HG02884 (cell line): ENCODE measurements around the gene LEKR1.
"Not testable (repeated sequence)": the region's sequence is repeated elsewhere in the genome, so short reads cannot be mapped to it uniquely, and the experiment has no call there.

Experiments used
- ATAC-seq: cut with Tn5 transposase; IDR thresholded peaks from one replicate; pipeline ENCODE4 v1.9.1; 2021; ENCODE audit warnings: mild to moderate bottlenecking, moderate library complexity; ENCODE audit not compliant: unreplicated experiment

The LEKR1 gene

DNA sequence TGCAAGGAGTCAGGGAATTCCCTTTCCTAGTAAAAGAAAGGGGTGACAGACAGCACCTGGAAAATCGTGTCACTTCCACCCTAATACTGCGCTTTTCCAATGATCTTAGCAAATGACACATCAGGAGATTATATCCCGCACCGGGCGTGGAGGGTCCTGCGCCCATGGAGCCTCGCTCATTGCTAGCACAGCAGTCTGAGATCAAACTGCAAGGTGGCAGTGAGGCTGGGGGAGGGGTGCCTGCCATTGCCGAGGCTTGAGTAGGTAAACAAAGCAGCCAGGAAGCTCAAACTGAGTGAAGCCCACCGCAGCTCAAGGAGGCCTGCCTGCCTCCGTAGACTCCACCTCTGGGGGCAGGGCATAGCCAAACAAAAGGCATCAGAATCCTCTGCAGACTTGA is 140.2 kb downstream of the LEKR1 start:
- ATAC-seq, result not testable (repeated sequence)

DNA sequence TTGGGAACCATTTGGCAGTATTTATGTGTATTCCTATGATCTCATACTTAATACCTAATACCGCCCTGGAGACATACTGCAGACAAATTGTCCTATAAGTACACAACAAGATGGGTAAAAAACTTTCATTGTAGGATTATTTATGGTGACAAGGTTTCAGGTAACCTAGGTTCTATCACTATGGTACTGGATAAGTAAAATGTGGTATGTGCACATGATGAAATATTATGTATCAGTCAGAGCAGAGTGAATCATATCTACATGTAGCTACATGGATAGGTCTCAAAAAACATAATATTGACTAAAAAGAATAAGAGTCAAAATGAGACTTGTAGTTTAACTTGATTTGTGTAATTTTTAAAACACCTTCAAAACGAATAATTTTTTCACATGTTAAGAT is 147.8 kb downstream of the LEKR1 start:
- no peak for ATAC-seq

DNA sequence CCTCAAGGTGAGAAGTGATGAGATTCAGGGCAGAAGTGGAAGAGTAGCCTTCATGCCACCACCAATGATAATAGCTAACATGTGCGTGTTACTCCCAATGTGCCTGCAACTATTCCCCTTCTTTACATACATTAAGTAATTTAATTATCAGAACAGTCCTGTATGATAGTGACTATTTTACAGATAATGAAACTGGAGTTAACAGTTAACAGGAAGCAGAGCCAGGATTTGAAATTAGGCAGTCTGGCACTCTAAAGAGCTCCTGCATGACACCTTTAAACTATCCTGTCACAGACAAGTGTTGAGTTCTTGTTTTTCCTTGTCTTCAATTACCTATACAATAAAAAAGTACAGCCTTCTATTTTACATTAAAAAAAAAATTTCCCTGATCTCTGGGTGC is 148.8 kb downstream of the LEKR1 start:
- no peak for ATAC-seq

DNA sequence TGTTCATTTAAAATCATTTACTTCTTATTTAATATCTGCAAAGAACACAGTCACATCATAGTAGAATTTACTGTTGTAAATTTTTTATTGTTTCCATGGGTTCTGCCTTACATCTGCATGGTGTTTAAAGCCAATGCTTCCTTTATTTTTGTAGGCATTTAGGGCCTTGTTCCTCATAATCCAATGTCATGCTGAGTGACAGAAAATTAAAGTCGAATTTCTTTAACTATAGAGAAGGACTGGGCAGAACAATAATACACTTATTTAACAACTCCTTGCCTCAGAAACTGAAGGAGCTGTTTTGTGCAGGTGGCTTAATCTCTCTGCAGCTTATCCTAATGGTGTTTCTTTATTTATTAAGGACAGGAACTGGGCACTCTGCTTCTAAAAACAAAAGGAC is 149.6 kb downstream of the LEKR1 start:
- ATAC-seq, result no peak

DNA sequence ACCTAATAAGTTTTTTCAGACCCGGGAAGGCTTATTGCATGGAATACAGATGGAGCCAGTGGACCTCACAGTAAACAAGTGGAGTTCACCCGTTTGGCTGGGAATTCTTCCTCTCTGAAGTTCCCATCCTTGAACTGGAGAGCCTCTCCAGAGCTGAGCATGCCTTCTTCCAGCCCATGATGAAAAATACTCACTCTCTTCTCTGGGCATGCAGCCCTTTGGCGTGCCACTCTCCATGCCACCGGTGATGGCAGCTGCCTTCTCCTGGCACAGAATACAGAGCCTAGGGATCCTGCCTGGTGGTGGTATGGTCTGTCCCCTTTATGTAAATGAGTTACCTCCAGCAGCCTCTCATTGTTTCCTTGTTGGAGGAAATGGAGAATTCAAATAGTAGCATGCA is 150.8 kb downstream of the LEKR1 start:
- ATAC-seq, result no peak

DNA sequence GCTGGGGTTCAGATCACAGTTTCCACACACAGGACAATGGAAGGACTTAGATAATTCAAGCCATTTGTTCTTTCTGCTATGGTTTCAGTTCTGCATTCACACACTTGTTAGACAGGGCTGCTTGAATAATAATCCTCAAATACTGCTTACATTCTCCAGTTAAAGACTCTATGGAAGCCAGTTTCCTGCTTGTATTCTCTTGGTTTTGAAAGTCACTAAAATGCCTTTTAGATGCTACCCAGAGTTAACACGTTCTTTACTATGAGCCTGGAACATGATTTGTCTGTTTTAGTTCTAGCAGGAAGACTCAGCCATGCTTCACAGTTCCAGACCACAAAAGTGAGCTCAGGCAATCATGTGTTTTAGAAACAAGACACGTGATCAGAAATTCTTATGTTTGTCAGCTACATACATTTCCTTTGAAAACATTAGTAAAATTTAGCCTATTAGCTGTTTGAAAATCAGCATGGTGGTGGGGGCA is 152.4 kb downstream of the LEKR1 start:
- peak; percentile 94 for ATAC-seq

DNA sequence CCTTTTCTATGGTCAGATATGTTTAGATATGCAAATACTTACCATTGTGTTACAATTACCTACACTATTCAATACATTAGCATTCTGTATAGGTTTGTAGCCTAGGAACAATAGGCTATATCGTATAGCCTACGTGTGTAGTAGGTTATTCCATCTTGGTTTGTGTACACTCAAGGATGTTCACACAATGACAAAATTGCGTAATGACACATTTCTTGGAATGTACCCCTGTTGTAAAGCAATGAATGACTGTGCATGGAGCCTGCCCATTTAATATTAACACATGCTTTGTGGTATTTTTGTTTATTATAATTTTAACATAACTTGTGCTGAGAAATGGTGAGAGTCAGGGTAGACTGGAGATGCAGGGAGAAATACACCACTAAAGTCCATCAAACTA is 154.9 kb downstream of the LEKR1 start:
- no peak for ATAC-seq

DNA sequence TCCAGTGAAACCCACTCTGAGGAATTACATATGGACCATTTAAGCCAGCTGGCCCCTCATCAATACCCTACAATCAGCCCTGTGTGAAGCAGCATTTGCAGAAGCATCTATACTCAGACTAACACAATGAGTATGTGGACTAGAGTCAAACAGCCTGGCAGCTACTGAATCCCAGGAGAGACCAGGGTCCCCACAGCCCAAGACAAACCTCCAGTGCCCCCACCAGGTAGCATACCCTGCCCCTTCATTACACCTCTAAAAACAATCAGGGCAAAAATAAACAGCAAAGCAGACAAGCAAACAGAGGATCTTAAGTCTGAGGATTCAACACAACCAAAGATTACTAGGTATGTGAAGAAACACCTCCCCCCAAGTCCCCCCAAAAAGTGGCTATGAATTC is 157.4 kb downstream of the LEKR1 start:
- no peak for ATAC-seq

DNA sequence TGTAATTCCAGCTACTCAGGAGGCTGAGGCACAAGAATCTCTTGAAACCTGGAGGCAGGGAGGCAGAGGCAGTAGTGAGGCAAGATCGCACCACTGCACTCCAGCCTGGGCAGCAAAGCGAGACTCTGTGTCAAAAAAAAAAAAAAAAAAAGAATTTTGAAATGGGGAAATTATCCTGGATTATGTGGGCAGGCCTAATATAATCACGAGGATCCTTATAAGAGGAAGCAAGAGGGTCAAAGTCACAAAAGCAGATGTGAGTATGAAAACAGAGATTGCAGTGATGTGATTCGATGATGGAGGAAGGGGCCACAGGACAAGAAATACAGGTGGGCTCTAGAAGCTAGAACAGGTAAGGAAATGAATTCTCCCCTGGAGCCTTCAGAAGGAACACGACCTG is 159.6 kb downstream of the LEKR1 start:
- no peak for ATAC-seq

DNA sequence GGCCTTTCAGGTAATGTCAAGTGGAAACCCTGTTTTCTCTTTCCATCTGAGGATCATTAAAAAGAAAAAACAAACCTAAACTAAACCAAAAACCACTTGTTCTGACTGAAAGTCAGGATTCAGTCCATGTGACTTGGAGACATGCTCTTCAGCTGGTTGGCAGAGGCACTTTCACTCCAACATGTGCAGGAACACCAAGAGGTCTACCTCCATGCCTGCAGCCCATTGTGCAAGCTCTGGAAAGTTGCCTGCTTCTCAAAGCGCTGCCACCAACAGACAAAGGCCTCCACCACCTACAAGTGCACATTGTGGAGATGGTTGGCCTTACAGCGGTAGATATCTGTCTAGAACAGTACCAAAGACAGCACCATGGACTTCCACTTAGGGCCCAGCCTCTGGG is 161.8 kb downstream of the LEKR1 start:
- no peak for ATAC-seq

DNA sequence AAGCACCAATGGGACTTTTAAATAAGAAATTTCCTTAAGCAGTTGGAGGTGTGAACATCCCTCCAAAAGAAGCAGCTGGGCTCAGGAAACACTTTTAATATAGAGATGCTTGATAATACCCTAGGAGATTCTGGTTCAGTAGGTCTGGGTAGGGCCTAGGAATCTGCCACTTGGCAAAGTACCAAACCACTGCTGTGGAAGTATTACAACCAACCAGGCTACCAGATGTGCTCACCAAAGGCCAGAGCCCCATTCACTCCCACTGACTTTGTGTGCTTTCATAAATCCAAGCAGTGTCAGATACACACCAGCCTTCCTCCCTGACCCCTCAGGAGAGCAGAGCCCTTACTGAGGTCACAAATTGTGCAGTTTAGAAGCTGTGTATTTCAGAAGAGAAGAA is 171.2 kb downstream of the LEKR1 start:
- no peak for ATAC-seq

DNA sequence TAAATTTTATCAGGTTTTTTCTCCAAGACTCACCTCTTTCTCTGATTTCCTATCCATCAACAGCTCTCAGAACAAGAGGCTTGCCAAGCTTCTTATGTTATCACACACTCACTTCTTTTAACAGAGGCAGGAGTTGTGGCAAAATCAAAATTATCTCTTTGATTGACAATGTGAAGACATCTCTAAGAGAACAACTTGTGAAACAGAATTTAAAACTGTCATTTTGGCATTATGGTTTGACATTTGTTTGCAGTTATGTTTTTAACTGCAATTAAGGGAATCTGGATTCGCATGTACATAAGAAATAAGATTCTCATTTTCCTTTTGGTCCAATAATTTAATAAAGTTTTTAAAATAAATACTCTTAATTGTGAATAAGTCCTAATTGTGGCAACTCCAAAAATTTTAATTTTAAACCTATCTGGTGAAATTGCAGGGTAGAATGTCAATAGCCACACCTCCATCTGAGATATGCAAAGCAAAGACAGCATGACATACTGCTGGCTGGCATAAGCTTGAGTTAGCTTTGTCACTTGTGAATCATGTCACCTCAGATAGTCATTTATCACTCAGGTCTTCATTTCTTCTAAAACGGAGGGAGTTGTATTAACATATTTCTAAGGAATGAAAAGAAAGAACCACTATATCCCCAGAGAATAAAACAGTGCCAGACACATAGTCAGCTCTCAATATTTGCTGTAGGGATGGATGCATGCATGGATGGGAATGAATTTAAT is 175.2 kb downstream of the LEKR1 start:
- ATAC-seq, result no peak

DNA sequence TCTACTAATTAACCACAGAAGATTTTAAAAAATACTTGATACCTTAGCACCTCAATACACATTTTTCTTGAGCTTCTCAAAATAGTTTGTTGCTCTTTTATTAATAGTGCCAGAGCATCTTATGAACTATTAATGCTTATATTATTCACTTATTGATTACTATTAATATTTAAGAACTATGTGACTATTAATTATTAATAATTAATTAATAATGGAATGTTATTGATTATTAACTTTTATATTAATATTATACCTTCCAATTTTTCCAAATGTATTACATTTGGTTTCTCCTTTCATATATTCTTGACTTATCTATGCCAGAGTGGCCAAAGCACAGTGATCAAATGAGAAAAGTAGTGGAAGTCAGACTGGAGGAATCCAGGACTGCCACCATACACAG is 195.5 kb downstream of the LEKR1 start:
- no peak for ATAC-seq

DNA sequence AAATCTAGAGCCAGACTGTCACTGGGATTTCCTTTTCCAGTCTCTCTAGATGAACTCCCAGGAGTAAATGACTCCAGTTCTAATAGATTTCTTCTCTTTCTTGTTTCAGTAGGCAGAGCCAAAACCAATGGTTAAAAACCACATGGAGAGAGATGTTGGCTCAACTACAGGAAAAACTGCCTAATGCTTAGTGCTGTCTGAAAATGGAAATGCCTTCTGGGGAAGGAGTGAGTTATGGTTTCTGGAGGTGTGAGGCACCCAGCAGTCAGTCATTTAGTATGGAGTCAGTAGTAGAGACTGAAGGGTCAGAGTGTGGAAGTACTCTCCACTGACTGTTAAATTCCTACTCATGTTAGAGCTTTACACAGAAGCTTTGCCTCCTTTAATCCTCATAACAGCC is 197.1 kb downstream of the LEKR1 start:
- ATAC-seq, result no peak

DNA sequence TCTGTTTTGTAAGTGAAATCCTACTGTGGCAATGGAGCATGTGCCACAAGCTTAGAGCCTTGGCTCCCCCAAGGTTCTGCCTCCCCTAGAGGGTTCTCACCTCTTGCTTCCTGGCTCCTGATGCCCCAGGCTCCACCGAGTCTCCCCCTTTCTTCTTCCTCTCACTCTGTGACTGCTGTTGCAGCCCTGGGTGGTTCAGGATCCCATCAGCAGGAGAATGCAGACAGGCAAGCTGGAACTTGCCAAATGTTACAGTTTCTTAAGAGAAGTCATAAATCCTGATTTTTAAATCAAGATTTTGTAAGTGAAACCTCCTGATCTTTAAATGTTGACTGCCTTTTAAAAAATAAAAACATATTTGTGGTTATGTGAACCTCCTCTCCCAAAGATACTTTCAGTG is 199.9 kb downstream of the LEKR1 start:
- ATAC-seq, result no peak

DNA sequence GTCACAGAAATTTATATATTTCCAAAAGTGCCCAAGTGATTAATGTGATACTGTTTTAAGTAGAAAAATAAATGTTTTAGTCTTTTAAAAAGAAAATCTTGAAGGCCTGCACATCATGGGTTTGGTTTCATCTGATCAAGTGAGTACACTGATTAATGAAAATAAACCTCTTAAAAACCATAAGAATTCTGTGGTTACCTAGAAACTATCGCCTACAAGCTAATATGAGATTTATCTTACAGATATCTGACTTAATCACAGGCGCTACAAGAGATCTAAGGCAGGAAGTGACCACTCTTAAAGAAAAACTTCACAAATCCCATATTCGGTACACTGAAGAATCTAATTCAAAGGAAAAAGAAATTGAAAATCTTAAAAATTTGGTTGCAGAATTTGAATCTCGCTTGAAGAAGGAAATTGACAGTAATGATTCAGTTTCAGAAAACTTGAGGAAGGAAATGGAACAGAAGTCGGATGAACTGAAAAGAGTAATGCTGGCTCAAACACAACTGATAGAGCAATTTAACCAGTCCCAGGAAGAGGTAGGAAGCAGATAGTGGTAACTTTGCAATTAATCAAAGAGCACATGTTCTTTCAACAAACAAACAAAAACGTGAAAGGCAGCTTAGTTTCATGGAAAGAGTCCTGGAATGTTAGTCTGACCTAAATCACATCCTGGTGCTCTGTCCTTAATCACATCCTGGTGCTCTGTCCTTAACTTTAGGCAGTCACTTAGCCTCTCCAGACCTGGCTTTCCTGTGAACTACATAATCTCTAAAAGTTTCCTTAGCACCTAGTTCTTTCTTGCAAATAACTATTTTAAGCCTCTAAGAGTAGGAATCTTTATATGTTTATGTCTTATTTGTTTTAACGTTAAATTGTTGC is 201.9 kb downstream of the LEKR1 start:
- no peak for ATAC-seq

DNA sequence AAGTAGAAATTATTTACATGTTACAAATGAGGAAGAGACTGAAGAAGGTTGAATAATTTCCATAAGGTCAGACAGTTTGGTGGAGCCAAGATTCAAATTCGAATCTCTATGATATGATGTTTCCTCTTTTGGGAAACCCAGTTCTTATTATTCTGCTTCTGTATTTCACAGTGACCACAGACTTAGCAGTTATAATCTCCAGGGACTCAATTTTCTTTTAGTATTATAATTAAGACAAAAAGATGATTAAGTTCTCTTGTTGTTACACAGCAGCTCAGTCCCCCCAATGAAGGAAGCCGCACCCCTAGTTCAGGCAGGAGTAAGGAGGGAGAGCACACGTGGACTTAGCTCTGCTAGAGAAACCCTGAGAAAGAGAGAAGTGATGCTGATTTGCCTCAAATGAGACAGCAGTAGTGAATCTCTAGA is 203.2 kb downstream of the LEKR1 start:
- ATAC-seq, result no peak

DNA sequence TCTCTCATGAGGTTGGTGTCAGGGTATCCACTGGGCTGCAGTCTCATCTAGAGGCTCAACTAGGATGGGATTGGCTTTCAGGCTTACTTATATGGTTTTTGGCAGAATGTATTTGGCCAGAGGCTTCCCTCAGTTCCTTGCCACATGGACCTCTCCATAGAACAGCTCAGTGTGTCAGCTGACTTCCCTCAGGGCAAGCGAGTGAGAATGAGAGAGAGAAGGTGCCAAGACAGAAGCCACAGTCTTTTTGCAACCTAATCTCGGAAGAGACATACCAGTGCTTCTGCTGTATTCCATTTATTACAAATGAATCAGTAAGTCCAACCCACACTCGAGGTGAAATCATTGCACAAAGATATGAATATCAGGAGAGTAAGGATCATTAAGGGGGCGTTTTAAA is 204.6 kb downstream of the LEKR1 start:
- ATAC-seq, result no peak

DNA sequence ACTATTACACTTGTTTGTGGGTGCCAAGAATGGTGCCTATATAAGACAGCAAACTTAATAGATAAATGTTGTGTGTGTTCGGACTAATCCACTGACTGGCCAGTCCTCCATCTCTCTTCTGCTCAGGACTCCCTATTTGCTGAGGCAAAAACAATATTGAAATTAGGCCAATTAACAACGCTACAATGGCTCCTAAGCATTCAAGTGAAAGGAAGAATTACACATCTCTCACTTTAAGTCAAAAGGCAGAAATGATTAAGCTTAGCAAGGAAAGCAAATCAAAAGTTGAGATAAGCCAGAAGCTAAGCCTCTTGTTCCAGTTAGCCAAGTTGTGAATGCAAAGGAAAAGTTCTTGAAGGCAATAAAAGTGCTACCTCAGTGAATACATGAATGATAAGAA is 206.8 kb downstream of the LEKR1 start:
- ATAC-seq, result no peak

DNA sequence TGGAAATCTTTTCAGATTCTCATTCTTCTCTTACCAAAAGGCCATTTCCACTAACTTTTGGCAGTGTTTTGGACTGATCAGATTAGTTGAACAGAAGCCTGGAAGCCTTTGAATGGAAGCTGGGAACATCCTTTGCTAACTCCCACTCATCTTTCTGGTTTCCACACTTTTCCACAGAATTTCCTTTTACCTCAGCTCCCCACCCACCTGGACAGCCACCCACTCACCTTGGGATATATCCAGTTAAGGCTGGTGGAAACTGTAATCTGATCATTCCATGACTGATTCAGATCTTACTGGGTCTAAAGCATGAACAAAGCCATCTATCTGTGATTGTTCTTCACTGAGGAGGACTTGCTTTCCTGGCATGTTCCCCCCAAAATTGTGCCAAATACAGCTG is 214.3 kb downstream of the LEKR1 start:
- ATAC-seq, result no peak

DNA sequence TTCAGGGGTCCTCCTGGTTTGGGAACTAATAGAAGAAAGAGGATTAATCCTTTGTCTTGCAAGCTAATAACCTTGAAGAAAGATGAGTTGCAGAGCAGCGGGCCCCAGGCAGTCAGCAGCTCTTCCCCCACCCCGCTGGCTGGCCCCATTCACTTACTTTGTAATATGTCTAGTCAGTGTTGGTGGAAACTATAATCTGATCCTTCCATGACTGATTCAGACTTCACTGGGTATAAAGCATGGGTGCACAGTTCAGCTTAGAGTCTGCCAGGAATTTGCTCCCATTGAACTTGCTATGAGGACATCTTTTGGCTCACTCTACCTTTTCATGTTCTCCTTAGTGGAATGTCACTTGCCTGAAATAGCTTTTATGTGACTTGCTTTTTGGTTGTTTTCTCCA is 216.1 kb downstream of the LEKR1 start:
- ATAC-seq, result no peak

DNA sequence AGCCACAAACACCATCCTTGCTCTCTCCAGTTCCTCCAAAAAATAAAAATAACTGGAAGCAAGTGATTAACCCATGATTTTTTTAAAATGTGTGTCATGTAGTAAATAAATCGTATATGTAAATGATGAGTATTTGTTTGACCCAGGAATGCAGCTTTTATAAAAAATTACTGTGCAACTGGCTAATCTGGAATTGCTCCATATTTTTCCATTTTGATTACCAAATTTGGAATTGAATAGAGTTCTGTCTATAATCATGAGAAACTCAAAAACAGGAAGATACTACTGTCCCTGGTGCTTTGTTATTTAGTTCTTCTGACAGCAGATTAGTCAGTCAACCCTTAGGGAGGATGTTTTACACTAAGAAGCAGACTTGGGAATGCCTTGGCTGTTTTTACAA is 217.6 kb downstream of the LEKR1 start:
- ATAC-seq, result no peak
